HEK293 (cell line): Measurements from ENCODE around the gene GBF1.
"Not testable (repeated sequence)": the region's sequence is repeated elsewhere in the genome, so short reads cannot be mapped to it uniquely, and the experiment has no call there.

Experiments used
- CTCF ChIP-seq: fragments of 450-650 bp; formaldehyde crosslinking; IDR thresholded peaks from 2 replicates; pipeline ENCODE4 v1.5.1; 2016; ENCODE audit warnings: missing biosample characterization, missing genetic modification characterization
- MZF1 ChIP-seq: fragments of 450-650 bp; formaldehyde crosslinking; IDR thresholded peaks from 2 replicates; pipeline ENCODE4 v1.5.1; 2017; ENCODE audit warnings: missing biosample characterization, missing genetic modification characterization, borderline replicate concordance
- REST ChIP-seq: fragments of 450-650 bp; formaldehyde crosslinking; IDR thresholded peaks from 2 replicates; pipeline ENCODE4 v1.5.1; 2016; ENCODE audit warnings: missing biosample characterization, missing genetic modification characterization
- ZNF132 ChIP-seq: fragments of 450-650 bp; formaldehyde crosslinking; IDR thresholded peaks from 2 replicates; pipeline ENCODE4 v1.5.1; 2017; ENCODE audit warnings: missing biosample characterization, missing genetic modification characterization, borderline replicate concordance
- ZNF169 ChIP-seq: fragments of 450-650 bp; formaldehyde crosslinking; IDR thresholded peaks from 2 replicates; pipeline ENCODE4 v1.5.1; 2016; ENCODE audit warnings: missing biosample characterization, missing genetic modification characterization
- ZNF529 ChIP-seq: fragments of 450-650 bp; formaldehyde crosslinking; IDR thresholded peaks from 2 replicates; pipeline ENCODE4 v1.5.1; 2017; ENCODE audit warnings: missing genetic modification characterization, missing biosample characterization; ENCODE audit not compliant: insufficient replicate concordance
- ZNF791 ChIP-seq: fragments of 450-650 bp; formaldehyde crosslinking; IDR thresholded peaks from 2 replicates; pipeline ENCODE4 v1.5.1; 2016; ENCODE audit warnings: missing biosample characterization, missing genetic modification characterization

- TF ChIP-seq ZNF791; ZNF132 (tag by site-specific recombination); MZF1 (tag by site-specific recombination); REST; ZNF169 (tag by site-specific recombination); CTCF; ZNF529 (tag by site-specific recombination): not testable (repeated sequence)
Measured at GRCh38 chr10:102301332-102301731, 56.0 kb downstream of the GBF1 start.
